GM21576 (cell line): Measurements from ENCODE around the gene HMGCS1.
"Not testable (repeated sequence)": the region's sequence is repeated elsewhere in the genome, so short reads cannot be mapped to it uniquely, and the experiment has no call there.

Source experiments
- ATAC-seq: cut with Tn5 transposase; IDR thresholded peaks from one replicate; pipeline ENCODE4 v1.9.1; 2021; ENCODE audit warnings: mild to moderate bottlenecking, moderate library complexity; ENCODE audit not compliant: unreplicated experiment

HMGCS1 gene

GRCh38 chr5:43279548-43280274 lies 33.5 kb downstream of the HMGCS1 start:
- ATAC-seq = no peak

- no peak for ATAC-seq
Measured at GRCh38 chr5:43275391-43275790, 37.8 kb downstream of the HMGCS1 start.

DNA sequence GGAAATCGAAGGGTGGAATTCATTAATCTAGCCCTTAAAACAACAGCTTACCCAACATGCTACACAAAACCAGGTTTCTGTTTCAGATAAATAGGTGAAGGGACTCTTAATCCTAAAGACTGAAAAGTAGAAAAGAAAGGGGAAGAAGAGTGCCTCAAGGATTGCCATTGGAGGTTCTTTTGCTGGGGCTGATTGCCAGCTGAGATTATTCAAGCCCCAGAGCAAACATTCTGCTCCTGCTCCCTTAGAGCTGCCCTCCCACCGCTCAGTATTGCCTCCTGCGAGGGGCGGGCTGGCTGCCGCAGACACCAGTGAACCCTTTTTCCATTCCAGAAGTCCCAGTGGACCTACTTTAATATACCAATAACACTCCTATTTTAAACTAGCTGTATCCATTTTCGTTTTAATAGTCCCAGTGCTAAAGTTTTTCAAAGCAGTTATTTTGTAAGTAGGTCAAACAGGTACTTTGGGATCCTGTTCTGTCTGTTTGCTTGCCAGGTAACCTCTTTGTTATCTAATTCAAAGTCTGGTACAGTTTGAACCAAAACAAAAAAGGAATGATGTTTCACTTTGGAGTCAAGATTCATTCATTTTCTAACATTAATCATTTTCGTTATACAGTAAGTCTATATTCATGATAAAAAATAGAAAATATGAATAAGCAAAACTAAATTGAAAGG lies 38.6 kb downstream of the HMGCS1 start:
- ATAC-seq = no peak

DNA sequence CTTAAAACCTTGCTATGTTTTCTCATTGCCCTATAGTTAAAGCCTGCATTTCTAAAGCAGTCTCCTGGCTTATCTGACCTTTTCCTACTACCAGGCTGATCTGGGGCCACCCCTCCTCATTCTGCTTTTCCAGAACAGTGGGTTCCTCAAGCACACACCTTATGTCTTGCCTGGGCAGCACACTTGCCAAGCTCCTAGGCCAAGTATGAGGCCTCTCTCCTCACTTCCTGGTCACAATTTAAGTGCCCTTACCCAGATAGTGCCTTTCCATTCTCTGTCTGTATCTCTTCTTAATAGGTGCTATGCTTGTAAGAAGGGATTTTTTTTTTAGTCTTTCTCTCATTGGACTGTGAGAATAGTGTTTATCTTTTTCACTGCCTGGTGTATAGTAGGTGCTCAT lies 39.7 kb downstream of the HMGCS1 start:
- no peak for ATAC-seq

GRCh38 chr5:43270645-43271044 lies 42.6 kb downstream of the HMGCS1 start:
- ATAC-seq = no peak

DNA sequence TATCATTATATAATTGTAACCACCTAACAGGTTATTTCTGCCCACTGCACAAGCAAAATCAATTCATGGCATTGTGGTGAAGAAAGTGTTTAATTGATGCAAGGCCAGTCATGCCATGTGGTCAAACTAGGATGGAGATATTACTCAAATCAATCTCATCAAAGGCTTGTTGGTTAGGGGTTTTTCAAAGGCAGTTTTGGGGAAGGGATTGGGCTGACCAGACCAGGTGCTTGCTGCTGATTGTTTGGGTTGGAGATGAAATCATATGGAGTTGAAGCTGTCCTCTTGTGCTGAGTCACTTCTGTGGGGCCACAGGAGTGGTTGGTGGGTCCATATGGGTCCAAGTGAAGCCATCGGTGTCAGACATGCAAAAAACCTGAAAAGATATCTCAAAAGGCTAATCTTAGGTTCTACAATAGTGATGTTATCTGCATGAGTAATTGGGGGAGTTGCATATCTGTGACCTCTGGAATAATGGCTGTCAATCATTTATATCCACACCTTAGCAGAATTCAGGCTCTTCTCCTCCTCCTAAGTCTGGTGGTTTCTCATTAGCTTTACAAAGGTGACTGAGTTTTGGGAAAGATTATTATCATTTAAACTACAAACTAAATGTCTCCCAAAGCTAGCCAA lies 44.9 kb downstream of the HMGCS1 start:
- no peak for ATAC-seq

- not testable (repeated sequence) for ATAC-seq
Measured at GRCh38 chr5:43262269-43262668, 50.9 kb downstream of the HMGCS1 start.

GRCh38 chr5:43258116-43258515 lies 55.1 kb downstream of the HMGCS1 start:
- no peak for ATAC-seq

DNA sequence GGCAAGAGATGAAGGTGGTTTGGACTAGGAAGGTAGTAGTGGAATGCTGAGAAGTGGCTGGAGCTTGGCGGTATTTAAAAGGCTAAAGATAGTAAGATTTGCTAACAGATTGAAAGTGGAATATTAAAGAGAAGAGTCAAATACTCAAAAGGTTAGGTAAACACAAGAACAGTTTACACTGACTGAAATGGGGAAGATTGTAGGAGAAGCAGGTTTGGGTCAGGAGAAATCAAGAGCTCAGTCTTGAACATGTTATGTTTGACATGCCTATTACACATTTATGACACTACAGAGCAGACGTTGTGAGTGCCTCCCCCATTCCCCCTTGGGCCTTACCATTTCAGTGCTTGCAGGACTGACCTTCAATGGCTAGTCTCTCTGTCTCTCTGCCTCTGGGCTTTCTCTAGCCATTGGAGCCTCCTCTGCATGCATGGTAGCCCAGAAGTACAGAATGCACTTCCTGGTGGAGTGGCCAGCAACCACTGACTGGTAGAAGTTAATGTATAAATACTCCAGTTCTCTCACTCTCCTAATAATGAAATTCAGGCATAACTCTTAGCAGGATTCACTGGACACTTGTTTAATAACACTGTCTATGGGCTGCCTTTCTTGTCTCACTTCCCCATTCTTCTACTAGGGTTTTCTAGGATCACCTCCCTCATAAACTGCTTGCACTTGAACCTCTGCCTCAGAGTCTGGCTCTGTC lies 56.8 kb downstream of the HMGCS1 start:
- ATAC-seq = no peak

DNA sequence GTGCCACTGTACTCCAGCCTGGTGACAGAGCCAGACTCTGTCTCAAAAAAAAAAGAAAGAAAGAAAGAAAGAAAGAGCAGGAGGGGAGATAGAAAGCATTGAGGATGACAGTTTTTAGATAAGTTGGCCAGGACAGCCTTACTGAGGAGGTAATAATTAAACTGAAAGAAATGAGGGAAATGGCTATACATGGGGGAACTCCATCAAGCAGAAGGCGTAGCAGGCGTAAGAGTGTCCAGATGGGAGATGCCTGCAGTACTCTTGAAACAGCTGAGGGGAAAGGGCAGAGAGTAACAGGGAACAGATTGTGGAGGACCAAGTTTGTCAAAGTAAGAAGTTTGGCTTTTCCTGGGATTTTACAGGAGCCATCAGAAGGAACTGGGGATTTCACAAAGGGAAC lies 57.5 kb downstream of the HMGCS1 start:
- ATAC-seq = no peak

- no peak for ATAC-seq
Measured at GRCh38 chr5:43251754-43252153, 61.5 kb downstream of the HMGCS1 start.

- peak; percentile 61 for ATAC-seq
Measured at GRCh38 chr5:43245724-43246385, 67.4 kb downstream of the HMGCS1 start.

- peak; percentile 61 for ATAC-seq
Measured at GRCh38 chr5:43244823-43245565, 68.2 kb downstream of the HMGCS1 start.

DNA sequence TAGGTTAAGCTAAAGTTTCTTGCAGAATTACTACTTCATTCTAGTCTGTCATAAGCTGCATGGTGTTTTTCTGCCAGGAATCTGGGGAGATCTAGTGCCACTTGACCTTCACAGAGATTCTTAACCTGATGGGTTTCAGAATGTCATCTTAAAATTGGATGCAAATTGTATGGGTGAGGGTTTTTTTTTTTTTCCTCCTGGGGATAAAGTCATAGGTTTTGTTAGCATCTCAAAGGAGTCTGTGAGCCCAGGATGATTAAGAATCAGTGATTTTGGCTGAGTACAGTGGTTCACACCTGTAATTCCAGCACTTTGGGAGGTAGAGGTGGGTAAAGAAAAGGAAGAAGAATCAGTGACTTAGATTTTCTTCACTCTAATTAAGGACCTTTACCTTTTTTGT lies 69.9 kb downstream of the HMGCS1 start:
- no peak for ATAC-seq

DNA sequence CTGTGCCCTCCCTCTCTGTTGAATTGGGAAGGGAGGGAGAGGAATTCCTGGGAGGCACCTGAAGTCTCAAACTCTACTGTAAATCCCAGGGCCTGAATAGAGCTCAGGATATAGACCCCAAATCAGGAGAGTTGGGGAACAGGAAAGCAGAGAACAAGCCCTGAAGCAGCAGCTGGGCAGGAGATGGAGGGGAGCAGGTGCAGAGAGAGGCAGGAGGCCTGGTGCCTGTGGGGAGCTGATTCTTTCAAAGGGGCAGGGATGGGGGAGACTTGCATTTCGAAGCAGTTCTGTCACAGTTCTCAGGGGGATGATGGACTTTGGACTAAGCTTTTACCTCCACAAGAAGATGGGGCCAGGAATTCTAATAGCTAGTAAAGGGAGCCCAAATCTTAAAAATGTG lies 71.0 kb downstream of the HMGCS1 start:
- no peak for ATAC-seq
